ENCODE results near the gene TNFSF12.
A peak's percentile ranks its signal among the peaks of the same experiment; 100 is the strongest.

The TNFSF12 gene

GRCh38 chr17:7579001-7579833, 30.4 kb downstream of the TNFSF12 start, which contains the start of gene CD68:
Gene CD68 (plus strand): TSS chr17:7579638. CDS start chr17:7579678, 40 bp downstream.
- H3K4me1 Mint-ChIP-seq: peaks cover 88% of the 10 kb centered on the region
- no peak for TF ChIP-seq CTCF (IDR thresholded peaks at IDR 0.05)
- H3K27me3 Mint-ChIP-seq (ENCODE audit: low read depth, poor library complexity): no peaks in the 10 kb centered on the region
- H3K27ac Mint-ChIP-seq: peak within 1 kb of the TSS; percentile 100
- peak within 1 kb of the TSS; percentile 54 for H3K4me3 Mint-ChIP-seq
- DNase-seq: no peak
- H3K9me3 Mint-ChIP-seq: no peaks in the 10 kb centered on the region
- H3K36me3 Mint-ChIP-seq (ENCODE audit: low read depth): peaks cover 68% of the 10 kb centered on the region

GRCh38 chr17:7579834-7580603, 31.2 kb downstream of the TNFSF12 start:
- Mint-ChIP-seq H3K27ac (peak overlapping the region; percentile 100), H3K9me3 (no peaks in the 10 kb centered on the region), H3K27me3 (ENCODE audit: low read depth, poor library complexity) (no peaks in the 10 kb centered on the region), H3K4me3 (no peak overlapping the region), H3K36me3 (ENCODE audit: low read depth) (peaks cover 63% of the 10 kb centered on the region), H3K4me1 (peaks cover 88% of the 10 kb centered on the region)
- TF ChIP-seq CTCF (IDR thresholded peaks at IDR 0.05): no peak
- no peak for DNase-seq

- Mint-ChIP-seq H3K36me3 (ENCODE audit: low read depth) (peaks cover 56% of the 10 kb centered on the region), H3K9me3 (no peaks in the 10 kb centered on the region), H3K4me1 (peaks cover 86% of the 10 kb centered on the region), H3K27ac (peak overlapping the region; percentile 72), H3K4me3 (no peak overlapping the region), H3K27me3 (ENCODE audit: low read depth, poor library complexity) (no peaks in the 10 kb centered on the region)
- TF ChIP-seq CTCF (IDR thresholded peaks at IDR 0.05): no peak
- DNase-seq: no peak
Observed at GRCh38 chr17:7580604-7581575, 32.0 kb downstream of the TNFSF12 start.

- H3K27me3 Mint-ChIP-seq (ENCODE audit: low read depth, poor library complexity): no peaks in the 10 kb centered on the region
- H3K27ac Mint-ChIP-seq: peak overlapping the region; percentile 72
- H3K9me3 Mint-ChIP-seq: no peaks in the 10 kb centered on the region
- peaks cover 39% of the 10 kb centered on the region for H3K36me3 Mint-ChIP-seq (ENCODE audit: low read depth)
- H3K4me3 Mint-ChIP-seq: peak overlapping the region; percentile 60
- H3K4me1 Mint-ChIP-seq: peaks cover 82% of the 10 kb centered on the region
- DNase-seq: no peak
- TF ChIP-seq CTCF (IDR thresholded peaks at IDR 0.05): no peak
Observed at GRCh38 chr17:7582396-7583252, 33.8 kb downstream of the TNFSF12 start.

Measured in nephron progenitor cell (in vitro differentiated cells).